GM19328 (cell line): Measurements from ENCODE around the gene RPP38.
A peak's percentile ranks its signal among the peaks of the same experiment; 100 is the strongest.

Source experiments
- ATAC-seq: cut with Tn5 transposase; IDR thresholded peaks from one replicate; pipeline ENCODE4 v1.9.1; 2021; ENCODE audit warnings: mild to moderate bottlenecking, moderate library complexity; ENCODE audit not compliant: unreplicated experiment

The RPP38 gene

GRCh38 chr10:15097011-15097812 is at the start of gene RPP38:
Gene RPP38 (plus strand): TSS chr10:15097355. CDS start chr10:15103315, 5,960 bp downstream.
- ATAC-seq, result peak; percentile 77

- ATAC-seq, result no peak
Observed at GRCh38 chr10:15049533-15049932, 47.6 kb upstream of the RPP38 start.

- no peak for ATAC-seq
Observed at GRCh38 chr10:15052121-15052520, 45.0 kb upstream of the RPP38 start.

- no peak for ATAC-seq
Observed at GRCh38 chr10:15053061-15053460, 44.1 kb upstream of the RPP38 start.

GRCh38 chr10:15058689-15059088 is 38.5 kb upstream of the RPP38 start:
- no peak for ATAC-seq

- no peak for ATAC-seq
Observed at GRCh38 chr10:15059914-15060313, 37.2 kb upstream of the RPP38 start.

- no peak for ATAC-seq
Observed at GRCh38 chr10:15060638-15061037, 36.5 kb upstream of the RPP38 start.

- ATAC-seq, result no peak
Observed at GRCh38 chr10:15067154-15067553, 30.0 kb upstream of the RPP38 start.

- no peak for ATAC-seq
Observed at GRCh38 chr10:15068802-15069201, 28.4 kb upstream of the RPP38 start.

- ATAC-seq, result no peak
Observed at GRCh38 chr10:15069230-15069629, 27.9 kb upstream of the RPP38 start.

- ATAC-seq, result no peak
Observed at GRCh38 chr10:15072358-15072757, 24.8 kb upstream of the RPP38 start.

- ATAC-seq, result no peak
Observed at GRCh38 chr10:15075421-15075820, 21.7 kb upstream of the RPP38 start.

- no peak for ATAC-seq
Observed at GRCh38 chr10:15083674-15084501, 13.3 kb upstream of the RPP38 start.

GRCh38 chr10:15084502-15084922 is 12.6 kb upstream of the RPP38 start:
- no peak for ATAC-seq

GRCh38 chr10:15088428-15089261 is 8.5 kb upstream of the RPP38 start, which contains the start of gene ACBD7:
Gene ACBD7 (minus strand): TSS chr10:15088776. CDS start chr10:15088728, 48 bp downstream.
- ATAC-seq, result peak; percentile 98

- ATAC-seq, result no peak
Observed at GRCh38 chr10:15091418-15091817, 5.7 kb upstream of the RPP38 start.

GRCh38 chr10:15092855-15093408 is 4.2 kb upstream of the RPP38 start:
- no peak for ATAC-seq

- peak; percentile 19 for ATAC-seq
Observed at GRCh38 chr10:15096661-15097010, 519 bp upstream of the RPP38 start.

GRCh38 chr10:15099886-15100285 is 2.7 kb downstream of the RPP38 start:
- ATAC-seq, result no peak

- ATAC-seq, result no peak
Observed at GRCh38 chr10:15103513-15103912, 6.4 kb downstream of the RPP38 start.
